Prostate gland (tissue), 2 donors: Measurements from ENCODE around the gene C16orf74.

ENCODE experiments used
- CTCF ChIP-seq, 4 experiments: fragments of 200-600 bp in 2 of 4; fragments of 450-650 bp in 2 of 4; sonication (generic) in 2 of 4; IDR thresholded peaks; 1 replicate in 3 of 4; 2 replicates in 1 of 4; pipeline ENCODE4 v1.5.1; 2016 to 2019; ENCODE audit warnings: antibody characterized with exemption in 4 of 4, mild to moderate bottlenecking in 2 of 4, moderate library complexity in 2 of 4
- POLR2A ChIP-seq: fragments of 450-650 bp; IDR thresholded peaks from one replicate; pipeline ENCODE4 v1.6.1; 2016; ENCODE audit warnings: antibody characterized with exemption, mild to moderate bottlenecking

DNA sequence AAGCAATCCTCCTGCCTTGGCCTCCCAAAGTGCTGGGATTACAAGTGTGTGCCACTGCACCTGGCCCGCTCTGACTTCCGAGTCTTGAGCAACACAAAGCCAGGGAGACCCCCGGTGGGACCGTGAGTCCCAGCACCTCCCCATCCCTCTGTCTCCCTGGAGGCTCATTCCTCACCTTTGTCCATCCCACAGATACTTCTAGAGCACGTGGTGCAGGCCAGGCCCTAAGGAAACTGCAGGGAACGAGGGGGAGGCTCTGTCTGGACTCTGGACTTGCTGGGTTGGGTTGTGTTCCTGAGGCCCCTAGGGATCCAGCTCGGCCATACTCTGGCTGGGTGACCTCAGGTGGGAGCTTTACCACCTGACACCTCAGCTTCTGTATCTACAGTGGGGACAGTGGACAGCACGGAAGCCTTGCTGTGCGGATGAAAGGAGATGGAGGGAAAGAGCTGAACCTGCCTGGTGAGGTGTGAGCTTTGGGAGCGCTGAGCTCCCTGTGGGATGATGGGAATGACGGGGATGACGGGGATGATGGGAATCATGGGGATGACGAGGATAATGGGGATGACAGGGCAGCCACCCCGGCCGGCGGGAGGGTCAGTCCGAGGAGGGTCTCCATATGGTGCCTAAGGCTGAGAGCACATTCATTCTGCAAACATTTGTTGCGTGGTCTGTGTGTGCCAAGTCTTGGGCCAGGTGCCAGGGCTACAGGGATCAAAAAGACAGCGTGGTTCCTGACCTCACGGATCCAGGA is 26.6 kb downstream of the C16orf74 start:
- no peak for TF ChIP-seq CTCF (IDR thresholded peaks at IDR 0.05)
- TF ChIP-seq POLR2A, result no peak
